BJ (cell line): ENCODE measurements around the gene SLC25A24. TPM values are rescaled to one million over a fixed set of nuclear protein-coding genes. Genes with fewer than 3 reads are reported as not detected.

ENCODE experiments used
- CTCF ChIA-PET: fragments of 350-600 bp; formaldehyde crosslinking; extraction: SDS; loops from one replicate; lab custom pipeline; 2021; ENCODE audit warnings: antibody characterized with exemption, inconsistent platforms; lab: Yijun Ruan, JAX
- POLR2A ChIA-PET: fragments of 300-600 bp; sonication (Branson Sonifier 250); formaldehyde crosslinking; extraction: SDS; loops from one replicate; lab custom pipeline; 2021; ENCODE audit warnings: antibody characterized with exemption; lab: Charles Lee
- DNase-seq: peaks from one replicate; pipeline ENCODE4 v3.0.0-alpha.2; 2011; ENCODE audit warnings: low read depth
- H3K27me3 ChIP-seq: 2 replicates; pipeline ENCODE4 v1.6.0; 2011; ENCODE audit warnings: low read length; ENCODE audit not compliant: control insufficient read depth, insufficient read depth
- H3K36me3 ChIP-seq: 2 replicates; pipeline ENCODE4 v1.5.1; 2011; ENCODE audit warnings: low read length; ENCODE audit not compliant: control insufficient read depth, insufficient read depth
- H3K4me3 ChIP-seq: 2 replicates; pipeline ENCODE4 v1.5.1; 2011; ENCODE audit warnings: low read depth, mild to moderate bottlenecking, control low read depth, low read length
- CTCF ChIP-seq: IDR thresholded peaks from 2 replicates; pipeline ENCODE4 v1.5.1; 2011; ENCODE audit warnings: low read depth, mild to moderate bottlenecking, control low read depth, inconsistent platforms, low read length, moderate library complexity; ENCODE audit not compliant: insufficient read depth
- polyA plus RNA-seq: library from polyadenylated mRNA; depleted of rRNA; stranded (reverse); fragments of >200 nt; gene quantifications from 2 replicates; pipeline ENCODE4 v1.2.3, GENCODE V29; 2011

Gene SLC25A24
- polyA plus RNA-seq, 1 experiment = 20.2 TPM

GRCh38 chr1:108117945-108118902, 81.9 kb downstream of the SLC25A24 start:
- no peak overlapping the region for H3K4me3 ChIP-seq
- no peak for TF ChIP-seq CTCF
- DNase-seq = peak; percentile 47
- no peaks in the 10 kb centered on the region for H3K36me3 ChIP-seq
- no peaks in the 10 kb centered on the region; the same call in 1 of the 2 replicates for H3K27me3 ChIP-seq
- POLR2A ChIA-PET = interaction anchor here (0.6 kb wide), 1 partner anchor 8 kb away, joined by 4 read pairs; no protein-coding TSS in a partner anchor
- CTCF ChIA-PET = interaction anchor here (1.1 to 3.5 kb wide), 2 partner anchors 26 to 335 kb away, joined by 3 to 19 read pairs; no protein-coding TSS in a partner anchor

GRCh38 chr1:108117237-108117636, 82.9 kb downstream of the SLC25A24 start:
- DNase-seq = no peak
- ChIA-PET POLR2A (no interaction called here), CTCF (interaction anchor here (3.5 kb wide), 1 partner anchor 334 kb away, joined by 19 read pairs; no protein-coding TSS in a partner anchor)
- H3K27me3 ChIP-seq = no peaks in the 10 kb centered on the region; the same call in 1 of the 2 replicates
- H3K4me3 ChIP-seq = no peak overlapping the region
- H3K36me3 ChIP-seq = no peaks in the 10 kb centered on the region
- no peak for TF ChIP-seq CTCF

- no peak for DNase-seq
- ChIA-PET CTCF (interaction anchor here (2.4 kb wide), 1 partner anchor 11 kb away, joined by 17 read pairs; no protein-coding TSS in a partner anchor), POLR2A (no interaction called here)
- TF ChIP-seq CTCF = no peak
- Histone ChIP-seq H3K27me3 (no peaks in the 10 kb centered on the region), H3K4me3 (no peak overlapping the region), H3K36me3 (no peaks in the 10 kb centered on the region)
Observed at GRCh38 chr1:108114033-108114599, 86.0 kb downstream of the SLC25A24 start.

GRCh38 chr1:108113496-108113895, 86.6 kb downstream of the SLC25A24 start:
- H3K4me3 ChIP-seq = no peak overlapping the region
- no peaks in the 10 kb centered on the region for H3K36me3 ChIP-seq
- DNase-seq = no peak
- ChIA-PET POLR2A (no interaction called here), CTCF (interaction anchor here (2.4 kb wide), 1 partner anchor 12 kb away, joined by 17 read pairs; no protein-coding TSS in a partner anchor)
- no peak for TF ChIP-seq CTCF
- H3K27me3 ChIP-seq = no peaks in the 10 kb centered on the region
